KOPT-K1 (cell line): ENCODE results near the gene DPH7.
"Not testable (repeated sequence)": the region's sequence is repeated elsewhere in the genome, so short reads cannot be mapped to it uniquely, and the experiment has no call there.

Experiments used
- H3K27ac ChIP-seq: fragments of 200-600 bp; sonication (generic); 2 replicates; pipeline ENCODE4 v1.5.1; 2016; ENCODE audit warnings: antibody characterized with exemption, mild to moderate bottlenecking, low read depth, low read length; ENCODE audit not compliant: poor library complexity, severe bottlenecking
- H3K36me3 ChIP-seq: fragments of 200-600 bp; sonication (generic); 2 replicates; pipeline ENCODE4 v1.5.1; 2017; ENCODE audit warnings: antibody characterized with exemption, mild to moderate bottlenecking, low read length, moderate library complexity; ENCODE audit not compliant: insufficient read depth
- H3K9me3 ChIP-seq: fragments of 200-600 bp; sonication (generic); 2 replicates; pipeline ENCODE4 v1.5.1; 2017; ENCODE audit warnings: antibody characterized with exemption, low read length, mild to moderate bottlenecking; ENCODE audit not compliant: insufficient read depth, poor library complexity, severe bottlenecking

Gene DPH7

DNA sequence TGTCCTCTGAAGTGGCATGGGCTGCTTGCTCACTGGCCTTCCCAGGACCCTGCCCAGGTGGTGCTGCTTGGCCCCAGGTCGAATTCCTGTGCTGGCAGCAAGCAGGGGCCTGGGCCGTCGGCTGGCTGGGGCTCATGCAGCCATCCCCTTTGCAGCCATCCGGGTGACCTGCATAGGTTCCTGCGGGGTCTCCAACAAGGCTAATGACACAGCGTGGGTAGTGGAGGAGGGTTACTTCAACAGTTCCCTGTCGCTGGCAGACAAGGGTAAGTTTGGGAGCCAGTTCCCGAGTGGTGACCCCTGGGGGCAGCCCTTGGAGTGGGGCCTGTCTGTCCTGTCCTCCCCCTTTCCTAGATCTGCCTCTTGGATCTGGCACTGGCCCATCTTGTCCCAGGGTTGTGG, 34.0 kb upstream of the DPH7 start:
- peaks cover 37% of the 10 kb centered on the region for H3K36me3 ChIP-seq
- H3K9me3 ChIP-seq, result no peaks in the 10 kb centered on the region
- H3K27ac ChIP-seq, result no peak overlapping the region

DNA sequence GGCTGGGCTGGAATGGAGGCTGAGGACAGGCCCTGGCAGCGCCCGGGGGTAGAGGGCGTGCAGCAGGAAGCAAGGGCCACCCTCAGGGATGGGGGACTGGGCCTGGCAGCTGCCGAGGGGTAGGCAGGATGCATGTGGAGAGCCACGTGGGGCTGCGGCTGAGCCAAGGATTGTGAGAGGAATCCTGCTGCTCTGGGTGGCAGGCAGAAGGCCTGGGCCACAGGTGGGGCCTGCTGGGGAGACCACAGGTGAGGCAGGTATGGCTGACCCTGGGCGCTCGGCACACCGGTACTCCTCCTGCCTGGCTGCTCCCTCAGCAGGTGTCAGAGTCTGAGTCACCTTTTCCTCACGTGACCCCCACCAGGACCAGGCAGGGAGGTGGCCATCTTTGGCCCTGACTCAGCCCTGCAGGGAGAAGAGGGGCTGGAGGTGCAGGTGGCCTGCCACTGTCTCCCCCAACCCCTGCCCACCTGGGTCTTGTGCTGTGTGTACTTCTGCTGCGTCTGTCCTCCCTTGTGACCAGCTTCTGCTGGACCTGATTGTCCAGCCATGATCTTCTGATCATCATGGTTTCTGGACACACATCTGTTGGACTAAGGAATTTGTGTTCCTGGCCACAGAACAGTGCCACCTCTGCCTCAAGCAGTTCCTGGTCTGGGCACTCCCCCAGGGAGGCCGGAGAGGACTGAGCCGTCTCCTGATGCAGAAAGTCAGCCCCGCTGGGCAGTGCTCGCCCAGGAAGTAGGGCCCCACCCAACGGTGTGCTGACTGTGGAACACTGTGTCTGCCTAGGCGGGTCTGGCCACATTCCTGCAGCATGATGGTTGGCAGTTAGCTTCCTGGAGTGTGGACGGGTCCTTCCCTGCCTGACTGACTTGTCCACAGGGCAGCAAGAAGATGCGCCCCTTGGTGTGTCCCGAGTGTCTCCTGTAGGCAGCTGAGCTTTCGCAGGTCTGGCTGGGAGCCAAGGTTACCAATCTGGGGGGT, 33.2 kb upstream of the DPH7 start:
- Histone ChIP-seq H3K36me3 (peaks cover 37% of the 10 kb centered on the region), H3K9me3 (no peaks in the 10 kb centered on the region), H3K27ac (no peak overlapping the region)

- no peaks in the 10 kb centered on the region for H3K9me3 ChIP-seq
- H3K27ac ChIP-seq, result no peak overlapping the region
- peaks cover 29% of the 10 kb centered on the region for H3K36me3 ChIP-seq
Observed at GRCh38 chr9:137610944-137611343, 32.2 kb upstream of the DPH7 start.

- no peaks in the 10 kb centered on the region for H3K9me3 ChIP-seq
- H3K27ac ChIP-seq, result no peak overlapping the region
- no peaks in the 10 kb centered on the region for H3K36me3 ChIP-seq
Observed at GRCh38 chr9:137607141-137607857, 28.6 kb upstream of the DPH7 start.

- Histone ChIP-seq H3K36me3 (no peaks in the 10 kb centered on the region), H3K9me3 (no peaks in the 10 kb centered on the region), H3K27ac (no peak overlapping the region)
Observed at GRCh38 chr9:137606734-137607138, 28.0 kb upstream of the DPH7 start.

DNA sequence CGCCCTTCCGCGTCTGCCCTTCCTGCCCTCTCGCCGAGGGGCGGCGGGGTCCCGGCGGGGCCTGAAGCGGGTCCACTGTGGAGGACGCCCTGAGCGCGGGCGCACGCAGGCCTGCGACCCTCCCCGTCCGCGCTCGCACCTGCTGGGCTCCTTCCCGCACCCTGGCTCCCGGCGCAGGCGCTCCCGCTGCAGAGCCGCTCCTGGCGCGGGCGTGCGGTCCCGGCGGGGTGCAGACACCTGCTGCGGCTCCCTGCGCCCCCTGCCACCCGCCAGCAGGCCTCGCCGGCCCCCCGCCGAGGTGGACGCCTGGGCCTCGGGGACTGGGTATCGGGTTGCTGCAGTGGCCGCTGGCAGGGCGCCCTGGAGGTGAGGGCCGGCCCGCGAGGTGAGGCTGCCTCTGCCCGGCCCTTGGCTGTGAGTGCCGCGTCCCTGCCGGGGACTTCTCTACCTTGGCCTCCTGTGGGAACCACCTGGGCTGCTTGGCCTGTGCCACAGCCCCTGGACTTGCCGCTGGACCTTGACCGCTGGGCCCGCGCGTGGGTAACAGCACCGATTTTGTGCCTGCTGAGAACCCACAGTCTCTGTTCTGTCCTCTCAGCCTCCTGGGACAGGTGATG, 27.4 kb upstream of the DPH7 start:
- Histone ChIP-seq H3K36me3 (no peaks in the 10 kb centered on the region), H3K9me3 (no peaks in the 10 kb centered on the region), H3K27ac (peak overlapping the region; percentile 63)

- Histone ChIP-seq H3K36me3 (no peaks in the 10 kb centered on the region), H3K27ac (peak within 1 kb of the TSS; percentile 63), H3K9me3 (no peaks in the 10 kb centered on the region)
Observed at GRCh38 chr9:137605121-137606004, 26.6 kb upstream of the DPH7 start, which contains the start of gene ARRDC1. Gene ARRDC1, plus strand, starts transcription at chr9:137605686. Its CDS starts 32 bp downstream, at chr9:137605718.

DNA sequence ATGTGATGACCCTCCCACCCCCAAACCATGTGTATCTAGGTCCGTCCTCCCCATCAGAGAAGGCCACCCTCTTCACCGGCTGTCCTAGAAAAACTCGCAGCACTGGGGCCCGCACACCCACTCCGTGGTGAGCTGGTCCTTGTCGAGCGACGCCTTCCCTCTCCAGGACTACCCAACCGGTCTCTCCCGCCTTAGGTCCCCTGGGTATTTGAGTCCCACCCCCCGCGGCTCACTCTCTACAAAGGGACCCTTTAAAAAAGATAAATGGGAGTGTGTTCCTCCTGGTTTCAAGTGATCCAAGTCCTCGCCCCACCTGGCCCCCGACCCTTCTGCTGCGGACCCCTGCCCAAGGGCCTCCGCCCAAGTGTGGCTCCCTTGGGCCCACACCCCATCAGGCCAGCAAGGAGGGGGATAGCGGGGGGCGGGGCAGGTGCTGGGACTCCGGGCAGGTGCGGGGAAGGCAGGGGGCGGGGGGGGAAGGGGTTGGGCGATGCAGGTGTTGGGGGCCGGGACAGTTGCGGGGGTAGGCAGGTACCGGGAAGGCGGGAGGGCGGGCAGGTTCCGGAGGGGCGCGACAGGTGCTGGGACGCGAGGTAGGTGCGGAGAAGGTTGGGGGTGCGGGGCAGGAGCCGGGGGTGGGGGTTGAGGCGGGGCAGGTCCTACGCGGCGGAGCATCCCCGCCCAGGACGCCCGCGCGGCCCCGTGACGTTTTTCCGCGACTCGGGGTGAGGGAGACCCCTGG, 25.8 kb upstream of the DPH7 start:
- no peak overlapping the region for H3K27ac ChIP-seq
- no peaks in the 10 kb centered on the region for H3K36me3 ChIP-seq
- H3K9me3 ChIP-seq, result no peaks in the 10 kb centered on the region

GRCh38 chr9:137603879-137604278, 25.2 kb upstream of the DPH7 start:
- Histone ChIP-seq H3K36me3 (no peaks in the 10 kb centered on the region), H3K27ac (no peak overlapping the region), H3K9me3 (no peaks in the 10 kb centered on the region)

- no peak overlapping the region for H3K27ac ChIP-seq
- H3K36me3 ChIP-seq, result no peaks in the 10 kb centered on the region
- H3K9me3 ChIP-seq, result no peaks in the 10 kb centered on the region
Observed at GRCh38 chr9:137602661-137603060, 23.9 kb upstream of the DPH7 start.

DNA sequence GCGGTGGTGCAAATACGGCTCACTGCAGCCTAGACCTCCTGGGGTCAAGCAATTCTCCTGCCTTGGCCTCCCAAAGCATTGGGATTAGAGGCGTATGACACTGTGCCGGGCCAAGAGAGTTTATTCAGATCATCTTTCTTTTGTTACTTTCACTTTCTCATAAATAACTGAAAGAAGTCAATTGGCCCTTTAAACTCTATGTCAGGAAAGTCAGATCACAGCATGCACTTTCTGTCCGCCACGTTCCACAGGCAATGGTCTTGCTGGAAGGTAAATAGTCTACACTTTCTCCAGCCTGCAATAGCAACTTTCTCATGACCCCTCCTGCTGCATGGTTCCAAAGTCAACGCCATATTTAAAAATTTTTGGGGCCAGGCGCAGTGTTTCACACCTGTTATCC, 20.2 kb upstream of the DPH7 start:
- H3K36me3 ChIP-seq, result no peaks in the 10 kb centered on the region
- no peaks in the 10 kb centered on the region for H3K9me3 ChIP-seq
- no peak overlapping the region for H3K27ac ChIP-seq

GRCh38 chr9:137596577-137596976, 17.9 kb upstream of the DPH7 start:
- H3K27ac ChIP-seq, H3K9me3 ChIP-seq, H3K36me3 ChIP-seq: not testable (repeated sequence)

DNA sequence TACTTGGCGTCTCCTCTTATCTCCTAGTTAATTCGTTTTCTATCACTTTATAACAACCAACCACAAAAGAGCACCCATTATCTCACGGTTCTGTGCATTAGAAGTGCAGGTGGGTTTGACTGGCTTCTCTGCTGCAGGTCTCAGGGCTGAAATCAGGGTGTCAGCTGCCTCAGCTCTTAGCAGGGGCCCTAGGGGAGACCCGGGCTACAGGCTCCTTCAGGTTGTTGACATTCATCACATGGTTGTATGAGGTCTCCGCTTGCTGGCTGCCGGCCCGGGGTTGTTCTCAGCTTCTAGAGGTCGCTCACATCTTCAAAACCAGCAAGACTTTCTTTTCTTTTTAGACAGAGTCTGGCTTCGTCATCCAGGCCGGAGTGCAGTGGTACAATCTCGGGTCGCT, 14.5 kb upstream of the DPH7 start:
- Histone ChIP-seq H3K27ac (no peak overlapping the region), H3K36me3 (peaks cover 9% of the 10 kb centered on the region), H3K9me3 (no peaks in the 10 kb centered on the region)

DNA sequence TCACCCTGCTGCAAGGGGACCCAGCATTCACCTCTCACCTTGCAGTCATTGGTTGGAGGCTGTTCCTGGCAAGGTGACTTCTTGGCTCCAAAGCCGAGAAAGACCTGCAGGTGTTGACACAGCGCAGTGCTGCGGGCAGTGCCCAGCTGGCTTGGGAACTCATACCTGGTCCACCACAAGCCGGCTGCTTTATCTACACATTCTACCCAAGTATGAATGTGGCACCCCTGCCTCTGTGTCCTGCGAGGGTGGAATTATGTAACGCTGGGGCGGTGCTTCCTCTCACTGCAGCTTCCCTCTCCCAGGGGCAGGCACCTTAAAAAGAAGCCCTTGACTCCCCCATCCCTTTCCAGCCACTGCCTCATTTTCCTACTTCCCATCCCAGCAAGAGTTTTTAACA, 14.0 kb upstream of the DPH7 start:
- Histone ChIP-seq H3K36me3 (peaks cover 13% of the 10 kb centered on the region), H3K9me3 (no peaks in the 10 kb centered on the region), H3K27ac (no peak overlapping the region)
